HG03469 (cell line): Measurements from ENCODE around the gene COL18A1.
"Not testable (repeated sequence)": the region's sequence is repeated elsewhere in the genome, so short reads cannot be mapped to it uniquely, and the experiment has no call there.

Experiments
- ATAC-seq: cut with Tn5 transposase; IDR thresholded peaks from one replicate; pipeline ENCODE4 v1.9.1; 2021; ENCODE audit warnings: mild to moderate bottlenecking, moderate library complexity, moderate number of reproducible peaks; ENCODE audit not compliant: unreplicated experiment

COL18A1 gene

DNA sequence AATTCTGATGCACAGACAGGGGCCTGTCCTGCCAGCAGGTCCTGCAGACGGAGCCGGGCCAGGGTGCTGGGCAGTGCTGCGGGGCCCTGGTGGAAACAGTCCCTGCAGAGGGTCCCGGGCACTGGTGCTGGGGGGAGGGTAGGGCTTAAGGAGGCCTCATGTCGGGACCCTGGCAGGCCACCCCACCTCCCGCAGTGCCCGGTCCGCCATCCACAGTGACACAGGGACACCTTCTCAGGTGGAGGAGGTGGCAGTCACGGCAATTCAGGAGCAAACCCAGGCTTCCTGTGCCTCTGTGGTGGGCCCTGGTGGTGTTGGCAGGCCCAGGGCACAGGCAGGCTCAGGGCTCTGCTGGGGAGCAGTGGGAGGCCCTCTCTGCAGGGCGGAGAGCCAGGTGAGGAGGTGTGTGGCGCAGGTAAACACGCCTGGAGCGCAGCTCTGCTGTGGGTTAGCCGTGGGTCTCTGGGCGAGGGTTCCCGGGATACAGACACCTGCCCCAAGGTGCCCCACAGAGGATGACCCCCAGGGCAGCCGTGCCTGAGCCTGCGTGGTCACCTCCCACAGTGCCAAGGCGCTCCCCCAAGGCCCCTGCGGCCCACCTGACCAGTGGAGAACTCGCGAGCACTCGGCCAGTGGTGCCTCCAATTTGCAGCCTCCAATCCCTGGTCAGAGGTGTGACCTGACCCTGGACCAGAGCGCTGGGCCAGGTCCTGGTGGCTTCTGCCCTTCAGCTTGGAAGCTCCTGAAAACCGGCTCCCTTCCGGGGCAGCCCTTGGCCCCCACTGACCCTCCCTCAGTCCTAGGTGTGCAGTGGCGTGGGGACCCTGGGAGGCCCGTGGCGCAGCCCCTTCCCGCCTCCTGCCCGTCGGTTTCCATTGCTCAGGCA, 19.2 kb downstream of the COL18A1 start:
- ATAC-seq, result no peak

DNA sequence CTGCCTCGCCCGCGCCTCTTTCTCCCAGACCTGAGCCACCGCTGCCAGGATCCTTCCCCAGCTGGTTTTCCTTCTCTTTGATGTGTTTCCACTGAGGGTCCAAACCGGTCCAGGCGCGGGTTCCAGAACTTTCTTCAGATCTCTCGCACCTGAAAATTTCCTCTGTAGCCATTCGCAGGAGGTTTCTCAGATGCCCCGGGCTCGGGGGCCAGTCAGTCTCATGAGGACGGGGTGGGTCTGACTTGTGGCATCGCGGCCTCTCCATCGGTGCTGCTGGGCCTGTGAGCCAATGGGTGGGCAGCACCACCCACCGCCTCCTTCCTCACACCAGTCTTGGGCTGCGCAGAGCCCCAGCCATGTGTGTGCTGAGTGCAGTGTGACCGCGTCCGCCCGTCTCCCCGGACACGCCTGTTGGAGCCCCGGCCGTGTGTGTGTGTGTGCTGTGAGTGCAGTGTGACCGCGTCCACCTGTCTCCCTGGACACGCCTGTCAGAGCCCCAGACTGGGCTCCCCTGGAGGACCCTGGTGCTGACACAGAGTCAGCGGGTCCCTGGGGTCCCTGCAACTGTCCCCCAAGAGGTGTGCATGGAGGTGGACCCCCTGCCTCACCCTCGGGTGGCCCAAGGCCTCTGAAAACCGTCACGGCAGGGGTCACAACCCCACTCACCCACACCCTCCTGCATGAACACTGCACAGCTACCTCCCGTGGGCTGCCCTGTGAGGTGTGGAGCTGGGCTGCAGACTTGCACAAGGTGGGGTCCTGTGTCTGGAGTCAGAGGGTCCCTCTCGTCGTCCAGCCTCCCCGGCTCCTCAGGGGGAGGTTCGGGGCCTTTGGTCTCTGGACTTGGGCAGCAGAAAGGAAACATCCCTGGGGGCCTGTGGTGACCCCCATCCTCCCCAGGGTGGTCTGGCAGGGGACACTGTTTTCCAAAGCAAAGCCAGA, 20.2 kb downstream of the COL18A1 start:
- ATAC-seq, result no peak

DNA sequence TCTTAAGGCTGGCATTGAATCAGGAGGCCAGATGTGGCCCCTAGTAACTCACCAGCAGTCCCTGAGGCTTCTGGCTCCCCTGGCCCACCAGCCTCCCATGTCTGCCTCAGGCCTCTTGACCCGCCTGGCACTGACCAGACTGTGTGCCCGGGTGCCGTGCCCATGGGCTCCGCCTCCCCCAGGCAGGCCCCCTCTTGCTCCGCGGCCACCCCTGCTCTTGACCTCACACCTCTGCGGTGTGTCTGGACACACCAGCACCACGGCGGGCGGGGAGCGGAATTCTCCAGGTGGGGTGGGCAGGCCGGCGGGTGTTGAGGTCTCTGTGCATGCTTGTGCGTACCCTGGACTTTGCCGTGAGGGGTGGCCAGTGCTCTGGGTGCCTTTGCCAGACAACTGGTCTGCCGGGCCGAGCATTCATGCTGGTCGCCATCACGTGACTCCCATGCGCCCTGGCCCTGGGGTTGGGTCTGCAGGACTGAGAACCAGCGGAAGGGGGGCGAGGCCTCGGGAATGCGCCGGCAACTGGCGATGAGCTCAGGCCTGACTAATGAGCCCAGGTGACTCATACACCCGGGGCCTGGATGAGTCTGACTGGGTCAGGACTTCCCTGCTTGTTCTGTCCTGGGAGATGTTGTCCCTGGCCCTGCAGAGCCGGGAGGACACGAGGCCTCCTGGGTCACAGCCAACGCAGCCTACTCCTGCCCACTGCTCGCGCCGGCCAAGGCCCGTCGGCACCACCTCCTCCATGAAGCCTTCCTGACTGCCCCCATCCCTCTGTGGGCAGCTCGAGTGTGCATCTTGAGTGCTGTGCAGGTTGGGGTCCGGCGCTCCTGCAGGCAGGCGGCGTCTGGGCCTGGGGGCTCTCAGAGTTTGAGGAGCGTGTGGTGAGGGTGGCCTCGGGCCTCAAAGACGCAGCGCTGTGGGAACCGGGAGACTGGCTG, 22.6 kb downstream of the COL18A1 start:
- no peak for ATAC-seq

DNA sequence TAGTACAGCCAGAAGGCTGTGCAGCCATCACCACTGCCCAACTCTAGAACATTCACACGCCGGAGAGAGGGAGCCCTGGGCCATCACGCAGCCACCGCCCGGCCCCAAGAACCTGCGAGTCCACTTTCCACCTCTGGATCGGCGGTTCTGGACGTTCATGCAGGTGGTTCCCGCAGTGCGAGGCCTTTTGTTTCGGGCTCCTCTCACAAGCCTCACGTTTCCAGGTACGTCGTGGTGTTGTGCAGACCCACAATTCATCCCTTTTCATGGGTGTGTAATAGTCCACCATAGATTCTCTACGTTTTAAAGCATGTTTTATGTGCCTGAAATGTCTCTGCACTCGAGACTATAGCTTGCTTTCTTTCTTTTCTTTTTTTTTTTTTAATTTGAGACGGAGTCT, 23.6 kb downstream of the COL18A1 start:
- ATAC-seq, result no peak

DNA sequence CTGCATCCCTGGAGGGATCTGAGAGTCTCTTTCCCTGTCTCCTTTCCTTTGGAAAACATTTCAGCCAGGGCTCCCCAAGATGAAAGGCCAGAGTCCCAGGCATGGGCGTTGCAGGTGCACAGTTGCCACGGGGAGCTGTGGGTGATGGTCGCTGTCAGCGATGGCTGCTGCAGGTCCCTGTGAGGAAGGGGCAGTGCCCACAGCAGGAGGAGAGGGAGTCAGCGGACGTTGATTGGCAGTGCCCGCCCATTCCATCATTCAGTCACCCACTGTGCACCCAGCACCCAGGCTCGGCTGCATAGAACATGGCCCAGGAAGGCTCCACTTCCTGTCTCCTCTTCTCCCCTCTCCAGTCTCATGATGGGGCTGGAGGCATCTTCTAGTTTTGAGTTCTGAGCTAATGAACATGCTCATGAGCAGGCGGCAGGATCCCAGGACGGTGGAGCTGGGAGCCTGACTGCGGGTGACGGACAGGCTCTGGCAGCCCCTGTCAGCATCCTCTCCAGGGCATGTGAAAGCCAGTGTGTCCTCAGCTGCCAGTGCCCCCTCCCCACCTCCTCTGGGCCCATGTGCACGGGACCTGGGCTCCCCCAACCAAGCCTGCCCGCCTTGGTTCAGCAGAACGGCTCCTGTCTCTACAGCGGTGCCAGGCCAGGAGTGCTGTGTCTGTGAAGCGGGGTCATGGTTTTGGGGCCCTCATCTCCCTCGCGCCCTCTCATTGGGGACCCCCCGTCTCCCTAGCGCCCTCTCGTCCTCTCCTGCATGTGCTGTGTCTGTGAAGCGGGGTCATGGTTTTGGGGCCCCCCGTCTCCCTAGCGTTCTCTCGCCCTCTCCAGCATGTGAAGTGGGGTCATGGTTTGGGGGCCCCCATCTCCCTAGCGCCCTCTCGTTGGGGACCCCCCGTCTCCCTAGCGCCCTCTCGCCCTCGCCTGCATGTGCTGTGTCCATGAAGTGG, 24.5 kb downstream of the COL18A1 start:
- ATAC-seq, result no peak

DNA sequence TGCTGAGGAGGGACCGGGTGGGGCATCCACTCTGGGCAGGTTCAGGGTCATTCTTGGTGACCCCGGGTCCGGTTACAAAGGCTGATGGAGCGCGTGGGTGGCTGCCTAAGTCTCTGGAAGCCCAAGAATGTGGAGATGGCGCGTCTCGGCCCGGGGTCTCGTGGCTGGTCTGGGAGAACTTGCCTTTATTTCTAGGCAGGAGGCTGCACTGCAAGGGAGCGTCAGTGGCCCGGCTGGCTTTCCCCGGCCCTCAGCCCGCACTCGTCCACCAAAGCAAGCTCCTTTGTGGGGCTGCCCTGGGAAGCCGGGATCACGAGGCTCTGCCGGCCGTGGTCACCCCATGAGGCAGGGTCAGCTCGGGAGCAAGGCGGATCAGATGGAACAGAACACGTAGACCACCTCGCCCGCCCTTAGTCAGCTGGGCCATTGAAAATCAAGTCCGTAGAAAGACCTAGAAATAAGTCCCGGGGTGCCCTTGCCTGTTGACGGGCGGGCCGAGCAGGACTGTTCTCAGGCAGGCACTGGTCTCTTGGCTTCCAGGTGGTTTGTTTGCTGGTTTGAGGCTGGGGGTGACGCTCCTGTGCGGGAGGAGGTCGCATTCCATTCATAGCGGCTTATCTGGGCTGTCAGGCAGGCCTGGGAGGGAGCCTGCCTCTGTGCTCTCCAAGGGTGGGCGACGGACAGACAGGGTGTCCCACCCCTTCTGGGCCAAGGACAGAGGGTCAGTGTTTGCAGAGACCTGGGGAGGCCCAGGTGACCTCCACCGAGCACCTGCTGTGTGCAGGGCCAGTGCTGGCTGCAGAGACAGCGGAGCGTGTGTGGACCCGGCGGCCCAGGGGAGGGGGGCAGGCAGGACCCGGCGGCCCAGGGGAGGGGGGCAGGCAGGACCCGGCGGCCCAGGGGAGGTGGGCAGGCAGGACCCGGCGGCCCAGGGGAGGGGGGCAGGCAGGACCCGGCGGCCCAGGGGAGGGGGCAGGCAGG, 25.8 kb downstream of the COL18A1 start:
- ATAC-seq, result no peak

DNA sequence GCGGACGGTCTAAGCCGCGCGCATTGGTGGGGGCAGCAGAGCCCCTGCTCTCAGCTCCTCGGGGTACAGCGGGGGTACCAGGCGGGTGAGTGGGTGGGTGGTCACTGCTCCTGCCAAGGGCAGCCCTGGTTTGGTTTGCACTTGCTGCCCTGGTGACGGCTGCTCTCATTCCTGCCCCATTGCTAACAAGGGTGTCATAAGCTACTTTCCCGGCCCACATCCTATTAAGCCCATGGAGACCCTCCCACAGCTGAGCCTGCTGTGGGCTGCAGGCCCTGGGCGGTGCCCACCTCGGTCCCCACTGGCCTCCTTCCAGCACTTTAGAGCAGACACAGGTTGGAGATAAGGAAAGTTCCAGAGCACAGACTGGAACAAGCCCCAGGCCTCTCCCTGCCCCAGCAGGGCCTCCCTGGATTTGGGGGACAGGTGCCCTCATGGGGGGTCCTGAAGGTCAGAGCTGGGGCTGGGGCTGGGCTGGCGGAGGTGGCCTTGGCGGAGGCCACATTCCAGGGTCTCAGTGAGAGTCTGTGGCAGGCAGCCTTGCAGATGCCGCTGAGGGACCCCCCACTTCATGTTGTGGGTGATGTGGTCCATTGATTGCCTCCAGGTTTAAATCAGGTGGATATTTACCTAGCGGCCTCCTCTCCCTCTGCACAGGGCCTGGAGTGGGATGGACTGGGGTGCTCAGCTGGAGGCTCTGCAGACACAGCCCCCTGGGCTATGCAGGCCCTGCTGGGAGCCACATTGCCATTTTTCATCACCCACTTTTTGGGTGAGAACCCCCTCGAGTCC, 27.0 kb downstream of the COL18A1 start:
- no peak for ATAC-seq

DNA sequence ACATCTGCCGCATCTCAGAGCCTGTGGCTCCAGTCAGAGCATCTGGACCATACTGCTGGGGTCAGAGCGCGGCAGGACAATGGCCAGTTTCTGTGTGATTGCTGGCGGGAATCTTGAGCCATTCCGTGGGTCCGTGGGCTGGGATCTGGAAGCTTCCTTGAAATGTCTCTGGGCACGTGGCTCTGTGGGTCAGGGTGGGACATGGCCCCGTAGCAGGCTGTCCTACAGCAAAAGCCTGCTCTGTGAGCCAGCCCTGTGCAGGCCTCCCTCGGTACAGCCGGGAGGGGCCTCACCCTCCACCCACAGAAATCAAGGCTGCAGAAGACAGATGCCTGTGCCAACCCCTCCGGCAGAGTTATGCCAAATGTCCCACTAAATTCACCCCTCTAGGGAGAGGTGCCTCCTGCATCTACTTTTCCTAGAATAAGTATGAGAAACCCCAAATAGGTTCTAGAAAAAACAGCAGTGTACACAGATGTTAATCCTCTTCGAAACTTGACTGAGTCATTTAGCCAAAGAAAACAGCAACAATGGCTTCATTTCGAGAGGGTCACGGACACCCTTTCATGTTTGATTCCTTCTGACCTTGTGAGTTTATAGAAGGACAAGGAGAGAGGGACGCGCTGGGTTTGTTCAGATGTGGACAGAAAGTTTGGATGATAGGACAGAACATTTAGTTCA, 27.8 kb downstream of the COL18A1 start:
- no peak for ATAC-seq

DNA sequence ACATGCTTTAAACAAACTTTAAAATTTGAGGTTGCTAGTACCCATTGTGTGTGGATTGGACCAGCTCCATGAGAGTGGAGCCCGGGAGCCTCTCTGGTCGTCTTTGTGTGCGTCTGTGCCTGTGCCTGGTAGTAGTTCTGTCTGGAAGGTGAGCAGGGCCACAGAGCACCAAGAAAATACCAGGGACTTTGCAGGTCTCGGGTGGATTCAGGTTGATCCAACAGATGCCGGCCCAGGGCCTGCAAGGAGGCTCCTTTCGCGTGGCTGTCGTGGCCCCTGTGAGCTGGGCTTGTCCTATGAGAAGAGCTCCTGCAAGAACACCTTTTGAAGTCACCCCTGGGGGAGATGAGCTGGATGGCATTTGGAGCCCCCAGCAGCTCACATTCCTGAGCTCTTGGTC, 28.3 kb downstream of the COL18A1 start:
- no peak for ATAC-seq

DNA sequence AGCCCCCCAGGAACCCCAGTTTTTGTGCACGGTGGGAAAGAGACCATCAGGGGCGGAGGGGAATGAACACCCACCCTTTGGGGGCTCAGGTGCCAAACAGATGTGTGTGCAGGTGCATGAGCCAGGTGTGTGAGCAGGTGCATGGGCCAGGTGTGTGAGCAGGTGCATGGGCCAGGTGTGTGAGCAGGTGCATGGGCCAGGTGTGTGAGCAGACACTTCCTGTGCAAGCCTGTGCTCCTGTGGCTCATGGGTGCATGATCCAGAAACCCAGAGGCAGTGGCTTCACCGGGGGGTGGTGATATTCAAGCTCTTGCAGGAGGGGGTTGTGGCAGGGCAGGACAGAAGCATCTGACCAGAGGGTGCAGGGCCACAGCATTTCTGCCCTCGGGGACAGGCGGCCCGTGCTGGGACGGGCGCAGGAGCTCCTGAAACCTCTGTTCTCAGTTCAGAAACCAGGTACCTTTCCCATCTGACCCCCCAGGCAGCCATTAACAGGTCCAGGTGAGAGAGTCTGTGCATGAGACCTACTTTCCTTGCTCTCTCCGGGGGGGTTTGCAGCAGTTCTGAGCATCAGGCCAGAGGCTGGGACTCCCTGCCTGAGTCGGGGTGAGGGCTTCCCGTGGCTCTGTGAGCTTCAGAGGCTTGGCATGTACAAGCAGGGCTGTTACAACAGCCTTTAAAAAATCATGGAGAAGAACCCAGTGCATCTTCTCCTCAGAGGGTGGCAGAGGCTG, 29.1 kb downstream of the COL18A1 start:
- no peak for ATAC-seq

DNA sequence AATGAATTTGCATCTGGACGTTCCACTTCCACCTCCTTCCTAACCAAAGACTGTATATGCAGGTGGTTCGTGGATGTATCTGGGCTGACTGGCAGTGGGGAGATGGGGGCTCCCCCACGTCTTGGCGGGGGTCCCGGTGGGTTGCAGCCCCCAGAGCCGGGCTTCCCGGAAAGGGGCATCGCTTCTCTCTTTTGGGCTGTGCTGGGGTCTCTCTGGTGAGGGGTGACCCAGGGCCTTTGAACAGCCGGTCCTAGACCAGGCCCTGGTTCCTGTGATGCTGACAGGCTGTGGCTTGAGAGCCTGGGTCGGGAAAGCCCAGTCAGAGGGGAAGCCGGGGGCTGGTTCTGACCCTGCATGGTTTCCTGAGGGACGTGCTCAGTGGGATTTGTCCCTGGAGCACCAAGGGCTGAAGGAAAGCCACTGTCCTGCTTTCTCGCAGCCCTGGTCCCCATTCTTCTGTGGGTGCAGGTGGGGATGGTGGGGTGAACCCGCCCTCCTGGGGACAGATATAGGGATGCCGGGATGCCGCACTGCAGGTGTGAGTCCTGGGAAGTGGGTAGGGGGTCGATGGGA, 29.8 kb downstream of the COL18A1 start:
- ATAC-seq, result no peak

DNA sequence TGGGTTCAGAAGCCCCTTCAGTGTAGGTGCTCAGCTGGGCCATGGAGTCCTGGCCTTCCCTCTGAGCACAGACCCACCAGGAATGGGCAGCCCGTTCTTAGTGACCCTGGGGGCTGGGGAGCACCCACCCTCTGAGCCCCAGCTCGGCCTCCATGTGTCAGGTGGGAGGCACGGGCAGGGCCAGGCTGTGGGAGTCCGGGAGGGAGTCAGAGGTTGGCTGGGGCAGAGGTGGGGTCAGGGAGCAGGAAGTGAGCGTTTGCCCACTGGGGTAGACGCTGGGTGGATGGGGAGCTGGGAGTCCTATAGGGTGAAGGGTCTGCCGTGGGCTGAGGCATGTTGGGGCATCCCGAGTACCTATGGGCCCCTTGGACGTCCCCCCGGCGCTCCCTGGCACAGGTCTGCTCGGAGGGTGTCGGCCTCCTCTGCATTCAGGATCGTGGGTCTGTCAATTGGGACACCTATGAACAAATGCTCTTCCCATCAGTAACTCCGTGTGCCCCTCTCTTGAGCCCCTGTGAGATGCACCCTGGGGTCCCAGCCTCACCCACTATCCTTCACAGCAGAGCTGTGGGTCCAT, 30.5 kb downstream of the COL18A1 start:
- ATAC-seq, result no peak

DNA sequence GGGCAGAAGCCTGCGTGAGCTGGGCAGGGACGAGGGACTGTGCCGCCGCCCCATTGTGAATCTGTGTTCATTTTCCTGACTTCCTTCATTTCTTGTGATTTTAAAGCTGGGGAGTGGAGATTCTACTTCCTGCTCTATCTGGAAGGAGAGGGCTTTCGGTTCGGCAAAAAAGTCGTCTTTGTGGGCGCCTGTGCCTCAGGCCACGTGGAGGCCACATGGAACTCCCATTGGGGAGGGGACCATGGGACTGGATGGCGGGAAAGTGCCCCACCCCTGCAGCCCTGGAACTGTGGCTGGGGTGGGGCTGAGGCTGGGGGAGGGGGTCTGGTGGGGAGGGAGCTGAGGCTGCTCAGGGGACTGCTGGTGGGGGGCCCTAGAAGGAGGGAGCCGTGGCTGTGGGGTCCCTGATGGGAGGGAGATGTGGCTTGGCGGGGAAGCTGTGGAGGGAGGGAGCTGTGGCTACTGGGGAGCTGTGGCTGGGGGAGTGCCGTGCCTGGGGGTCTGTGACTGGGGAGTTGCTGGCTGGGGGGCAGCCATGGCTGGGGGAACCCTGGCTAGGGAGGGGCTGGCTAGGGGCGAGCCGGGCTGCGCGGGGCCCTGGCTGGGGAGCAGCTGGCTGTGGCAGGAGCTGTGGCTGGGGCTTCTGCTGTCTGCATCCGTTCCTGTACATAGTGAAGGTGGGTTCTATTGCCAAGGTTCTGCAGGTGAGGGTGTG, 31.5 kb downstream of the COL18A1 start:
- ATAC-seq, result no peak

DNA sequence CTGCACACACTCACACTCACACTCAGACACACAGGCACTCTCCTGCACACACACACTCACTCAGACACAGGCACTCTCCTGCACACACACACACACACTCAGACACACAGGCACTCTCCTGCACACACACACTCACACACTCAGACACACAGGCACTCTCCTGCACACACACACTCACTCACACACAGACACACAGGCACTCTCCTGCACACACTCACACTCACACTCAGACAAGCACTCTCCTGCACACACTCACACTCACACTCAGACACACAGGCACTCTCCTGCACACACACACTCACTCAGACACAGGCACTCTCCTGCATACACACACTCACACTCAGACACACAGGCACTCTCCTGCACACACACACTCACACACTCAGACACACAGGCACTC, 32.9 kb downstream of the COL18A1 start:
- ATAC-seq, result not testable (repeated sequence)
